Breast epithelium (tissue), 3 donors: ENCODE results near the gene FBLL1.

Experiments
- POLR2A ChIP-seq: fragments of 450-650 bp; IDR thresholded peaks from one replicate; pipeline ENCODE4 v1.6.1; 2016; ENCODE audit warnings: antibody characterized with exemption, mild to moderate bottlenecking, moderate library complexity
- POLR2AphosphoS5 ChIP-seq, 3 donors: sonication (generic); formaldehyde crosslinking; IDR thresholded peaks; one replicate each; pipeline ENCODE4 v1.6.1; 2017; ENCODE audit warnings: antibody characterized with exemption in 3 of 3
- TF ChIP-seq, protein P1 (sequence below), 3 donors: fragments of 450-650 bp; IDR thresholded peaks; one replicate each; pipeline ENCODE4 v1.5.1; 2016 to 2017; ENCODE audit warnings: antibody characterized with exemption in 3 of 3, mild to moderate bottlenecking in 3 of 3, moderate library complexity in 3 of 3

GRCh38 chr5:168557389-168557788 is 28.3 kb downstream of the FBLL1 start:
- no peak for TF ChIP-seq POLR2AphosphoS5 (IDR thresholded peaks at IDR 0.05)
- TF ChIP-seq, protein P1, sequence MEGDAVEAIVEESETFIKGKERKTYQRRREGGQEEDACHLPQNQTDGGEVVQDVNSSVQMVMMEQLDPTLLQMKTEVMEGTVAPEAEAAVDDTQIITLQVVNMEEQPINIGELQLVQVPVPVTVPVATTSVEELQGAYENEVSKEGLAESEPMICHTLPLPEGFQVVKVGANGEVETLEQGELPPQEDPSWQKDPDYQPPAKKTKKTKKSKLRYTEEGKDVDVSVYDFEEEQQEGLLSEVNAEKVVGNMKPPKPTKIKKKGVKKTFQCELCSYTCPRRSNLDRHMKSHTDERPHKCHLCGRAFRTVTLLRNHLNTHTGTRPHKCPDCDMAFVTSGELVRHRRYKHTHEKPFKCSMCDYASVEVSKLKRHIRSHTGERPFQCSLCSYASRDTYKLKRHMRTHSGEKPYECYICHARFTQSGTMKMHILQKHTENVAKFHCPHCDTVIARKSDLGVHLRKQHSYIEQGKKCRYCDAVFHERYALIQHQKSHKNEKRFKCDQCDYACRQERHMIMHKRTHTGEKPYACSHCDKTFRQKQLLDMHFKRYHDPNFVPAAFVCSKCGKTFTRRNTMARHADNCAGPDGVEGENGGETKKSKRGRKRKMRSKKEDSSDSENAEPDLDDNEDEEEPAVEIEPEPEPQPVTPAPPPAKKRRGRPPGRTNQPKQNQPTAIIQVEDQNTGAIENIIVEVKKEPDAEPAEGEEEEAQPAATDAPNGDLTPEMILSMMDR (IDR thresholded peaks at IDR 0.05): no peak
- no peak for TF ChIP-seq POLR2A
